Measurements from ENCODE around the gene COBL. TPM values are rescaled to one million over a fixed set of nuclear protein-coding genes. Genes with fewer than 3 reads are reported as not detected.

The COBL gene
- total RNA-seq, 1 donor = not detected

- no peak for TF ChIP-seq CTCF (IDR thresholded peaks at IDR 0.05; ENCODE audit: insufficient read depth, low read length)
- no peak overlapping the region for H3K4me3 ChIP-seq (ENCODE audit: low read depth, low read length)
- no peak for DNase-seq (ENCODE audit: low read depth)
Measured at GRCh38 chr7:51198654-51199053, 118.0 kb downstream of the COBL start.

- H3K4me3 ChIP-seq (ENCODE audit: low read depth, low read length) = no peak overlapping the region
- DNase-seq (ENCODE audit: low read depth) = no peak
- TF ChIP-seq CTCF (IDR thresholded peaks at IDR 0.05; ENCODE audit: insufficient read depth, low read length) = no peak
Measured at GRCh38 chr7:51190969-51191368, 125.6 kb downstream of the COBL start.

- no peak for TF ChIP-seq CTCF (IDR thresholded peaks at IDR 0.05; ENCODE audit: insufficient read depth, low read length)
- no peak overlapping the region for H3K4me3 ChIP-seq (ENCODE audit: low read depth, low read length)
- DNase-seq (ENCODE audit: low read depth) = no peak
Measured at GRCh38 chr7:51189777-51190176, 126.8 kb downstream of the COBL start.

- no peak overlapping the region for H3K4me3 ChIP-seq (ENCODE audit: low read depth, low read length)
- DNase-seq (ENCODE audit: low read depth) = no peak
- no peak for TF ChIP-seq CTCF (IDR thresholded peaks at IDR 0.05; ENCODE audit: insufficient read depth, low read length)
Measured at GRCh38 chr7:51188987-51189386, 127.6 kb downstream of the COBL start.

GRCh38 chr7:51187941-51188340, 128.7 kb downstream of the COBL start:
- no peak for TF ChIP-seq CTCF (IDR thresholded peaks at IDR 0.05; ENCODE audit: insufficient read depth, low read length)
- H3K4me3 ChIP-seq (ENCODE audit: low read depth, low read length) = no peak overlapping the region
- DNase-seq (ENCODE audit: low read depth) = no peak

GRCh38 chr7:51186531-51186930, 130.1 kb downstream of the COBL start:
- no peak for TF ChIP-seq CTCF (IDR thresholded peaks at IDR 0.05; ENCODE audit: insufficient read depth, low read length)
- no peak overlapping the region for H3K4me3 ChIP-seq (ENCODE audit: low read depth, low read length)
- no peak for DNase-seq (ENCODE audit: low read depth)

GRCh38 chr7:51182636-51183166, 133.9 kb downstream of the COBL start:
- no peak for TF ChIP-seq CTCF (IDR thresholded peaks at IDR 0.05; ENCODE audit: insufficient read depth, low read length)
- no peak overlapping the region for H3K4me3 ChIP-seq (ENCODE audit: low read depth, low read length)
- no peak for DNase-seq (ENCODE audit: low read depth)
